GM18498 (cell line): ENCODE data around the gene KLC1.

Source experiments
- ATAC-seq: cut with Tn5 transposase; IDR thresholded peaks from one replicate; pipeline ENCODE4 v1.9.1; 2021; ENCODE audit warnings: mild to moderate bottlenecking, moderate library complexity; ENCODE audit not compliant: unreplicated experiment

Gene KLC1

GRCh38 chr14:103657471-103657870, 28.5 kb downstream of the KLC1 start:
- no peak for ATAC-seq

- no peak for ATAC-seq
These were observed 30.6 kb downstream of the KLC1 start for GRCh38 chr14:103659631-103660030.

DNA sequence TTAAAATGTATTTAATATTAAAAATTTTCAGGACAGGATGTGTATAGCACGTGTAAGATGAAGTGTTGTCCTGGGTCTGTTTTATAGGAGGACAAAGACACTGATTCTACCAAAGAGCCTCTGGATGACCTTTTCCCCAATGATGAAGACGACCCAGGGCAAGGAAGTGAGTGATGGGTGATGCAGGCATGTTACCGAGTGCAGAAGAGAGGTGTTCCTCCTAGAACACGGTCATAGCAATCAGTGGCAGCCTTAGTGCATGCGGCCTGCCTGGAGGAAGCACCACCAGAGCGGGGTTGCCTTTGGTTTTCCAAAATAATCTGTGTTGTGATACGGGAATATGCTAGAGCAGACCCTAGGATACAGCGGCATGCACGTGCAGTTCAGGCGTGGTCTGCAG, 33.0 kb downstream of the KLC1 start:
- ATAC-seq = no peak

DNA sequence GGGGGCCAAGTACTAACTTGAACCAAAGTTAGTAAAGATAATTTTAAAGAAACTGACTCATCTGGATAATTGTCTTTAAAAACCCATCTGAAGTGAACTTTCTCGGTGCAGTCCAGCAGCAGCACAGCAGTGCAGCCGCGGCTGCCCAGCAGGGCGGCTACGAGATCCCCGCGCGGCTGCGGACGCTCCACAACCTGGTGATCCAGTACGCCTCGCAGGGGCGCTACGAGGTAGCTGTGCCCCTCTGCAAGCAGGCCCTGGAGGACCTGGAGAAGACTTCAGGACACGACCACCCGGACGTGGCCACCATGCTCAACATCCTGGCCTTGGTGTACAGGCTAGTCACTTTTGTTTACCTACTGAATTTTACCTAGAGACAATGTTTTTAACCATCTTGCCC, 33.6 kb downstream of the KLC1 start:
- ATAC-seq = no peak

DNA sequence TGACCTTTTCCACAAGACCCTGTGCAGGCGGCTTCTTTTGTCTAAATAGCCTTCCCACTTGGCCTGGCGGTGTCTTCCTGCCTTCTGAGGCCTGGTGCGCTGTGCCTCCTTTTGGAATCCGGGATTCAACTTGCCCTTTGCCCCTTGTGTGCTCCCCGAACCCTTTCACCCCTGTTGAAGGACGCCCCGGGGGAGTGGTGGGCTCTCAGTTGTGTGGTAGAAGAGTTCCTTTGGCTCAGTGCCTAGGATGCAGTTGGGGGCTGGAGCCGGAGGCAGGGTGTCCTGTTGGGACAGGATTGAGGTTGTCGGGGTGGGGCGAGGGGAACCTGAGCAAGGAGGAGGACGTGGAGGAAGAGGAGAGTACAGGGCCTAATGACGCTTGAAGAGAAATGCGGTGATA, 34.5 kb downstream of the KLC1 start:
- no peak for ATAC-seq

DNA sequence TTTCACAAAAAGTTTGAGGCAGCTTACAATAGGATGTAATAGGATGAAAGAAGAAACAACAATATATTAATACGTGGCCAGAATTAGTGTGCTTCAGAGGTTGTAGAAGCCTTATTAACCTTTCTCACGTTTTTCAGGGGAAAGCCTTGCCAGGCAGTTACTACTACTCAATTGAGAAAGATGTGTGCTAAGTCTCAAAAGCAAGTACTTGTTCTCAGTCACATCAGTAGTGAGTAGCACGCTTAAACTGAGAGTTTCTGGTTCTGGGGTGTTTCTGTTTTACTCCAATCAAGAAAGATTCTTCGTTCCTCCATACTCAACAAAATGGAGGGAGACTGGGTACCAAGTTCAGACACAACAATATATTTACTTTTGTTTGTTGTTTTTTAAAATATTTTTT, 38.7 kb downstream of the KLC1 start:
- no peak for ATAC-seq

GRCh38 chr14:103668117-103668516, 39.1 kb downstream of the KLC1 start:
- no peak for ATAC-seq

- ATAC-seq = no peak
These were observed 40.4 kb downstream of the KLC1 start for GRCh38 chr14:103669370-103669769.

GRCh38 chr14:103671911-103672310, 42.9 kb downstream of the KLC1 start:
- no peak for ATAC-seq

DNA sequence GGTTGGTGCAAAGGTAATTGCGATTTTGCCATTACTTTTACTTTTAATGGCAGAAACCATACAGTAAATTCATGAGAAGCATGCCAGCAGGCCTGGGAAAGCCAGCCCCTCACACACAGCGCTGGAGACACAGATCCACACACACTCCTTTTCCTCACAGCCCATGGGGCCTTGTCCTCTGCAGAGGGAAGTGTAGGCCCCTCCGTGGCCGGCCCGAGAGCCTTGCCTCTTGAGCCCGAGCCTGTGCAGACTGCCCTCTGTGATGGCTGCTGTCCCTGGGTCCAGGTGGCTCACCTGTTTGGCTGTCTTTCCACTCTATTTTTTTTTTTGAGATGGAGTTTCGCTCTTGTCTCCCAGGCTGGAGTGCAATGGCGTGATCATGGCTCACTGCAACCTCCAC, 46.9 kb downstream of the KLC1 start:
- no peak for ATAC-seq

DNA sequence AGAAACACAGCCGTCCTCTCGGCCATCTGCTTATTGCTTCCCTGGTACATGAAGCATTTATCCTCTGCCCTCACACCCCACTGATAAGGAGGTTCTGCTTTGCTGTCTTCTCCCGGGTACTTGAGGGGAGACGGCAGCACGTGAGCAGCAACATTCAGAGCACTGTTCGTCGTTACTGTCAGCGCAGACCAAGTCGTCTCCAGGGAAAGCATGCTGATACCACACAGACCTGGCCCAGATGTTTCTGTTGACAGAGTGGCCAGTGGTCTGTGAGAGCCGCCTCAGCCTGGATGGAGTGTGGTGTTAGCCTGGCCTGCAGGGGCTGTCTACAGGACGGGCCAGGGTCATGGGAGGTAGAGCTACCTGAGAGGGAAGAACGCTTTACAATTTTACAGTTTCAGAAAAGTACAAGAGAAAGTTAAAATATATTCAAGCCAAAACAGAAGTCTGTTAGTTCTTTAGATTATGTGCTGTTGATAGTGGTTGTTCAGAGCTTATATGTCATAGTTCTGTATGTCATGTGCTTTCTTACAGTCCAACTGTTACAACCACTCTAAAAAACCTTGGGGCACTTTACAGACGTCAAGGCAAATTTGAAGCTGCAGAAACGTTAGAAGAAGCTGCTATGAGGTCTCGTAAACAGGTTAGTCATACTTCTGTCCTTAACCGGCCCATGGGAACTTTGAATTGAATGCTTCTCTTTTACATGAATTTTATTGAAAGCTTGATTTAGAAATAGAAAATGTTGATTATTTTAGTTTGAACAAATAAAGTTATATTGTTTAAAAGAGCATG, 48.1 kb downstream of the KLC1 start:
- ATAC-seq = no peak

GRCh38 chr14:103679351-103679750, 50.3 kb downstream of the KLC1 start:
- peak; percentile 74 for ATAC-seq

DNA sequence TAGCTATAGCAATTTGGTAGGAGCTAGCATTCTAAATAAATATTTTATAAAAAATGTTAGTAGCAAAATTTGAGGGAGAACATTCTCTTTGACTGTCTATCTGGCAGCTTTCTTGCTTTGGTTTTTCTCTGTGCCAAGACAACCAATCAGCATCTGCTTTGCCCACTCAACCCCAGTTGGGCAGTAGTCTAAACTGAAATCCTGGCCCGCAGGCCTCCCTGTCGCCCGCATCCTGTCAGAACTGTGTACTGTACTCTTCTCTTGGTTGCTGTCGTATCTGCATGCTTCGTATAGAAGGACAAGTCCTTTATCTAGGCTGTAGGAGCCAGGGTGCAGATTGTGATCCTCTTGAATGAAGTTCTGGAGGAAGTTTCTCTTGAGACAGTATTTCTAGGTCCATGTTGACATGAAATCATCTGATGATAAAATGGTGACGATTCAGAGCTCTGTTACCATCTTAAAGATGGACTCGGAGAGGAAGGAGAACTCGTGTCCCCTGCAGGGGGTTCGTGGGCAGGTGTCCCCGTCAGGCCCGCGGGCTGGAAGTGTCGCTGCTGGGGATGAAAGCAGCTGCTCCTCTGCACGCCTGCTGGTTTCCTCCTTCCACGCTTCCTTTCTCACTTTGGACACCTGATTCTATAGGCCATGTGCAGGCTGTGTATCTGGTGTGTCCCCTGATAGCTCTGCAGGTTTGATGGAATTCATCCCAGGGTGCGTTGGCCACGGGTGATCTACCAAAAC, 51.6 kb downstream of the KLC1 start:
- ATAC-seq = no peak

GRCh38 chr14:103683139-103683538, 54.1 kb downstream of the KLC1 start:
- ATAC-seq = no peak

GRCh38 chr14:103684471-103684870, 55.5 kb downstream of the KLC1 start:
- ATAC-seq = no peak

GRCh38 chr14:103684871-103685270, 55.9 kb downstream of the KLC1 start:
- ATAC-seq = no peak

DNA sequence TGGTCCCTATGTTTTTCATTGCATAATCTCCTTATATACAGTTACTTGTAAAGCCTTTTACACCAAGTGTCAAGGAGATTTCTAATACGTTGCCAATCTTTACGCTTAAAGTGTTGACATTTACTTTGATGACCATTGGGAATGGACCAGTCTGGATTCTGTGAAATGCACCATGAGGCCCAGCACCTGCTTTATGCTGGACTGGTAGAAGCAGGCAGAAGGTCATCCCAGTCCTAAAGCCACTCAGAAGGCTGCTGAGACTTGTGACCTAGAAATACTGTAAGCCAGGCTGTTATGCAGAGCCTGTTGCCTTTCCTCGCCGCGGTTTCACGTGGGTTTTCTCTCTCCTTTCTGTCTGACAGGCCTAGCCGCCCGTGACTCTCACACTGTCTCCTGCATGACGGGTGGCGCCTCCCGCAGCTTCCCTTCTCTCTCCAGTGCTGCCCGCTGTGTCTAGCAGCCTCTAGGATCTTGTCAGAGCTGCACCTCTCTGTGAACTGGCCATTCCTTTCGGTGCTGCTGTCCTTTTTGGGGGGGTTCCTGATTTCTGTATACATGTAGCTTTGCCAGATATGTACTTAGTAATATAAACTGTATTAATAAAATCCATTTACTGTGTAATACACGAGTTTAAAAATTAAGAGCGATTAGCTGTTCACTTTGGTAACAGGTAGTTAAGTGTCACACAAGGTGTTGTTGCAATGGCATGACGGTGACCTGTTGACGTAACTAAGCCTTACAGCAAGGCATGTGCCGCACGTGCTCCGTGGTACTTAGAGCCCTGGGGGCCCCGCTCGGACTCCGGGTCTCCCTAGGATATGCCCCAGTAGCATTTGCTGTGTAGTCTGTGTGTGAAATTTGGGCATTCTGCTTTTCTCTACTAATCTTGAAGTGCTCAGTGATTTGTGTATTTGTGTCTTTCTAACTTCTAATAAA, 56.5 kb downstream of the KLC1 start:
- no peak for ATAC-seq

DNA sequence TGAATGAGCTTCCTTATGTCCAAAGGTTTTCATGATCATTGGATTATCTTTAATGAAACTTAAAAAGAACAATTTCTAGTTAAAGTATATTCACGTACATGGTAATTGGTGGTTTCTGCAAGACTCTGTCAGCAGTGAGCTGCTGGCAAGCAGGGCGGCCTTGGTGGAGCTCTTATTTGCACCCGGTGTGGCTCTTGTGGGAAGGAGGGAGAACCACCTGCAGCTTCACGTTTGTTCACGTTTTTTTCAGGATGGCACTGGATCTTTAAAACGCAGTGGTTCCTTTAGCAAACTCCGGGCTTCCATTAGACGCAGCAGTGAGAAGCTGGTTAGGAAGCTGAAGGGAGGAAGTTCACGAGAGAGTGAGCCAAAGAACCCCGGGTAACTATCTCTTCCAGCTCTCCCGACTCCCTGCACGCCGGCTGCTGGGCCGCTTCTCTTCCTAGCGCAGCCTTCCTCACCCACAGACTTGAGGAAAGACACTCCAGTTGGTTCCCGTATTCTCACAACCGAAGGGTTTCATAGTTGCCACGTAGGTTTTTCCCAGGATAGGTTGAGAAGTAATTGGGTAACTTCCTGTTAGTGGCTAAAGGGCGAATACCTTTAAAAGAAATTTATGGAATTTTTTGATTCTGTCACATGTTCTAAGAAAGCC, 57.9 kb downstream of the KLC1 start:
- ATAC-seq = no peak

DNA sequence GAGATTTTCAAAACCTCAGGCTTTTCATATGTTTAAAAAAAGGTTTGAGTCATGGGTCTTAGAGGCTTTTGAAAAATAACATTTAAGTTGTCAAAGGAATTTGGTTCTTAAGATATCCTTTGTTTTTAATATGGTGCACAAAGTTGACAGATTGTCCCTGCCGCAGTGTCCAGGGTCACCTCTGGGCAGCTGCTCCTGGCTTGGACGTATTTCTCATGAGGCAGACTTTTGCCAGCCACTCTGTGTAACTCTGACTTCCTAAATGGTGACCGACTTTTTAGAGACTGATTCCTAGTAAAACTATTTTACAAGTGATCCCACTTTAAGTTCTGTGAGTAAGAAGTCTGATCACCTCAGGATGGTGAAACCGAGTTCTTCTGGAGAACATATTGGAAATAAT, 58.7 kb downstream of the KLC1 start:
- ATAC-seq = no peak

DNA sequence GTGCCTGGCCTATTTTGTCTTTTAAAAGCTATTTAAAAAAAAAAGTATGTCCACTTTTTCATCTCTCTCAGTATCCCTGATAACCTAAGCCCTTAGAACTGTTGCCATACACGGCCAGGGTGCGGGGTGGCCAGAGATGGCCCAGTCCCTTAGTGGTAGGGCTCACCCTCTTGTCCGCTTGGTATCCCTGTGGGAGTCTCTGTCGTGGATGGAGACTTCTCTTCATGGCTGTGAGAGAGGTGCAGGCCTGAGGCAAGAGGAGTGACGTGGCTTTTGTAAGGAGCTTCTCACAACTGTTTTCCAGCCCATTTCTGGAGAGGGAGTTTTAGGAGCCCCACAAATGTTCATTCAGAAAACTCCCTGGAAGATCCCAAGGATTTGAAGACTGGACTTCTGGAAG, 59.4 kb downstream of the KLC1 start:
- ATAC-seq = no peak
